OCI-LY7 (cell line): Measurements from ENCODE around the gene C4orf50. TPM values are rescaled to one million over a fixed set of nuclear protein-coding genes. Genes with fewer than 3 reads are reported as not detected.
"Not testable (repeated sequence)": the region's sequence is repeated elsewhere in the genome, so short reads cannot be mapped to it uniquely, and the experiment has no call there.

Experiments used
- BruUV-seq: library from RNA; stranded (reverse); fragments of 400-500 nt; replicated peaks from 2 replicates; lab custom pipeline; 2021; lab: Mats Ljungman, UMichigan
- CTCF ChIA-PET: fragments of 300-600 bp; sonication (Branson Sonifier 250); formaldehyde crosslinking; loops from one replicate; lab custom pipeline; 2022; ENCODE audit warnings: antibody characterized with exemption; ENCODE audit not compliant: unreplicated experiment; lab: Charles Lee
- POLR2A ChIA-PET: fragments of 300-600 bp; sonication (Branson Sonifier 250); formaldehyde crosslinking; loops from one replicate; lab custom pipeline; 2022; ENCODE audit warnings: antibody characterized with exemption; lab: Charles Lee
- DNase-seq: peaks from one replicate; pipeline ENCODE4 v3.0.0-alpha.2; 2015; ENCODE audit warnings: low spot score
- H2AFZ ChIP-seq: fragments of 200-600 bp; sonication (generic), shearing (Covaris generic); 2 replicates; pipeline ENCODE4 v1.6.1; 2014; ENCODE audit warnings: mild to moderate bottlenecking, antibody characterized with exemption, low read length, moderate library complexity
- H3K27ac ChIP-seq: fragments of 200-600 bp; sonication (generic); 2 replicates; pipeline ENCODE4 v1.5.1; 2014; ENCODE audit warnings: mixed run types, low read depth, mild to moderate bottlenecking, moderate library complexity, low read length, inconsistent platforms; ENCODE audit not compliant: poor library complexity, severe bottlenecking
- H3K36me3 ChIP-seq: fragments of 200-600 bp; sonication (generic); 2 replicates; pipeline ENCODE4 v1.6.1; 2014; ENCODE audit warnings: mild to moderate bottlenecking, antibody characterized with exemption, low read length, moderate library complexity, mixed read lengths; ENCODE audit not compliant: insufficient read depth
- H3K4me1 ChIP-seq: fragments of 200-600 bp; sonication (generic); 2 replicates; pipeline ENCODE4 v1.5.1; 2014; ENCODE audit warnings: mild to moderate bottlenecking, low read length; ENCODE audit not compliant: insufficient read depth, poor library complexity, severe bottlenecking
- H3K4me2 ChIP-seq: fragments of 200-600 bp; sonication (generic); 2 replicates; pipeline ENCODE4 v1.6.1; 2014; ENCODE audit warnings: mild to moderate bottlenecking, low read length
- H3K4me3 ChIP-seq: fragments of 200-600 bp; sonication (generic); 2 replicates; pipeline ENCODE4 v1.5.1; 2014; ENCODE audit warnings: mild to moderate bottlenecking, low read depth, low read length; ENCODE audit not compliant: poor library complexity, severe bottlenecking
- H3K79me2 ChIP-seq: fragments of 200-600 bp; sonication (generic); 2 replicates; pipeline ENCODE4 v1.6.1; 2016; ENCODE audit warnings: low read depth, mild to moderate bottlenecking, low read length, moderate library complexity, mixed read lengths; ENCODE audit not compliant: insufficient read depth
- H3K9me2 ChIP-seq: fragments of 200-600 bp; sonication (generic); 2 replicates; pipeline ENCODE4 v1.6.1; 2016; ENCODE audit warnings: mild to moderate bottlenecking, low read length, mixed read lengths; ENCODE audit not compliant: insufficient read depth
- H3K9me3 ChIP-seq: fragments of 200-600 bp; sonication (generic); 2 replicates; pipeline ENCODE4 v1.6.1; 2014; ENCODE audit warnings: mild to moderate bottlenecking, mixed run types, low read length, mixed read lengths
- H4K20me1 ChIP-seq: fragments of 200-600 bp; sonication (generic); 2 replicates; pipeline ENCODE4 v1.6.1; 2014; ENCODE audit warnings: mild to moderate bottlenecking, antibody characterized with exemption, low read length, moderate library complexity, mixed read lengths; ENCODE audit not compliant: insufficient read depth
- EZH2phosphoT487 ChIP-seq: fragments of 200-600 bp; sonication (generic); IDR thresholded peaks from 2 replicates; pipeline ENCODE4 v1.6.1; 2018; ENCODE audit warnings: low read depth, borderline replicate concordance, mild to moderate bottlenecking, mixed run types, antibody characterized with exemption, low read length, moderate library complexity, mixed read lengths
- intact Hi-C: fragments of 100-400 bp; cut with micrococcal nuclease; formaldehyde crosslinking; loops from one replicate; pipeline ENCODE4 v1.10.0; 2022; ENCODE audit not compliant: unreplicated experiment
- total RNA-seq, 2 experiments: library from RNA; depleted of rRNA in 1 of 2; stranded (reverse); fragments of >200 nt in 1 of 2; shearing (Covaris generic) in 1 of 2; gene quantifications; 2 replicates each; pipeline ENCODE4 v1.2.3, GENCODE V29; 2014 to 2022
- TF ChIP-seq, protein P1 (sequence below): fragments of 200-600 bp; sonication (generic); conservative IDR thresholded peaks from 2 replicates; pipeline ENCODE4 v1.5.1; 2014; ENCODE audit warnings: mild to moderate bottlenecking, antibody characterized with exemption, low read length, moderate library complexity, mixed read lengths

Gene C4orf50
- total RNA-seq, 2 experiments from 2014 or later: 0.06 TPM; not detected in 1

GRCh38 chr4:6008766-6009385, 9.4 kb downstream of the C4orf50 start:
- no TSS peak for BruUV-seq
- Histone ChIP-seq H3K4me3 (no peak overlapping the region), H3K79me2 (no peaks in the 10 kb centered on the region), H3K36me3 (no peaks in the 10 kb centered on the region), H2AFZ (no peak overlapping the region), H3K9me3 (no peaks in the 10 kb centered on the region), H3K9me2 (no peaks in the 10 kb centered on the region), H4K20me1 (no peaks in the 10 kb centered on the region), H3K4me1 (no peaks in the 10 kb centered on the region), H3K4me2 (no peak overlapping the region), H3K27ac (no peak overlapping the region)
- TF ChIP-seq, protein P1, sequence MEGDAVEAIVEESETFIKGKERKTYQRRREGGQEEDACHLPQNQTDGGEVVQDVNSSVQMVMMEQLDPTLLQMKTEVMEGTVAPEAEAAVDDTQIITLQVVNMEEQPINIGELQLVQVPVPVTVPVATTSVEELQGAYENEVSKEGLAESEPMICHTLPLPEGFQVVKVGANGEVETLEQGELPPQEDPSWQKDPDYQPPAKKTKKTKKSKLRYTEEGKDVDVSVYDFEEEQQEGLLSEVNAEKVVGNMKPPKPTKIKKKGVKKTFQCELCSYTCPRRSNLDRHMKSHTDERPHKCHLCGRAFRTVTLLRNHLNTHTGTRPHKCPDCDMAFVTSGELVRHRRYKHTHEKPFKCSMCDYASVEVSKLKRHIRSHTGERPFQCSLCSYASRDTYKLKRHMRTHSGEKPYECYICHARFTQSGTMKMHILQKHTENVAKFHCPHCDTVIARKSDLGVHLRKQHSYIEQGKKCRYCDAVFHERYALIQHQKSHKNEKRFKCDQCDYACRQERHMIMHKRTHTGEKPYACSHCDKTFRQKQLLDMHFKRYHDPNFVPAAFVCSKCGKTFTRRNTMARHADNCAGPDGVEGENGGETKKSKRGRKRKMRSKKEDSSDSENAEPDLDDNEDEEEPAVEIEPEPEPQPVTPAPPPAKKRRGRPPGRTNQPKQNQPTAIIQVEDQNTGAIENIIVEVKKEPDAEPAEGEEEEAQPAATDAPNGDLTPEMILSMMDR: no peak
- no peak for TF ChIP-seq EZH2phosphoT487
- intact Hi-C loops: no loop called here
- DNase-seq: no peak
- POLR2A ChIA-PET: no interaction called here
- CTCF ChIA-PET: no interaction called here

DNA sequence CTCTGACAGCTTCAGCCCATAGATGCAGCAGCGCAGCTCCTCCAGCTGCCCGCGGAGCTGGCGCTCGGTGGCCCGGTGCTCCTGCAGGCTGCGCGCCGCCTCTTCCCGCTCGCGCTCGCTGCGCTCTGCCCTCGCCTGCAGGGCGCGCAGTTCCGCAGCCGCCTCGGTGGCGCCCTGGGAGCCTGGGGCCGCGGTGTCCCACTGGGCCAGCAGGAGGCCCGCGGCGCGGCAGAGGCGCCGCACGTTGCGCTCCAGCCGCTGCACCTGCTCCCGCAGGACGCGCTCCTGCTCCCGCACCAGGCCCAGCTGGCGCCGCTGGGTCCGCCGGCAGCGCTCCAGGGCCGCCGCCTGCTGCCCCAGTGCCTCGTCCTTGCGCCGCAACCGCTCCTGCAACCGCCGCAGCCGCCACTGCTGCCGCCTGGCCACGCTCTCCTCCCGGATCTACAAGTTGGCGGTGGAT, 10.1 kb downstream of the C4orf50 start:
- Histone ChIP-seq H3K36me3 (no peaks in the 10 kb centered on the region), H3K79me2 (no peaks in the 10 kb centered on the region), H3K9me3 (no peaks in the 10 kb centered on the region), H4K20me1 (no peaks in the 10 kb centered on the region), H3K4me3 (no peak overlapping the region), H3K27ac (no peak overlapping the region), H3K9me2 (no peaks in the 10 kb centered on the region), H3K4me2 (no peak overlapping the region), H2AFZ (no peak overlapping the region), H3K4me1 (no peaks in the 10 kb centered on the region)
- DNase-seq: no peak
- POLR2A ChIA-PET: no interaction called here
- intact Hi-C loops: no loop called here
- TF ChIP-seq, protein P1: no peak
- no peak for TF ChIP-seq EZH2phosphoT487
- no TSS peak for BruUV-seq
- CTCF ChIA-PET: no interaction called here

DNA sequence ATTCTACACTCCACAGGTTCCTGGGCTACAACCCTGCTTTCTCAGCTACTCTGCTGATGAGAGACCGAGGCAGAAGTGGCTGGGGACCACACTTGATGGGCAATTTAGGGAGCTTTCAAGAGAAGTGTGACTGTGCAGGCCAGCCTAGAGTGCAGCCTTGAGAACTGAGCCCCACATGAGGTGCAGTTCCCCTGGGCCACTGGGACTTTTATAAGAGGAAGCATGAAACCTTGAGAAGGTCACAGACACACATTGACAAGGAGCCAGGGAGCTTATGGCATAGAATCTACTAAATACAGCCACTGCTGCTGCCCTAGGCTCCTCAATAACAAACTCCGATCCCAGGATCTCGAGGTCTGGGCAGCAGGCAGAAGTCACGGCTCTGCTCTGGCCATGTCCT, 13.1 kb downstream of the C4orf50 start:
- TF ChIP-seq, protein P1: no peak

DNA sequence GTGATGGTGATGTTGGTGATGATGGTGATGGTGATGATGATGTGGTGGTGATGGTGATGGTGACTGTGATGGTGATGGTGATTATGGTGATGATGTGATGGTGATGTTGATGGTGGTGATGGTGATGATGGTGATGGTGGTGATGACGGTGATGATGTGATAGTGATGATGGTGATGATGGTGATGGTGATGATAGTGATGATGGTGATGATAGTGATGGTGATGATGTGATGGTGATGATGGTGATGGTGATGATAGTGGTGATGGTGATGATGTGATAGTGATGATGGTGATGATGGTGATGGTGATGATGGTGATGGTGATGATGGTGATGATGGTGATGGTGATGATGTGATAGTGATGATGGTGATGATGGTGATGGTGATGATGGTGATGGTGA, 14.7 kb downstream of the C4orf50 start:
- H3K9me3 ChIP-seq, H3K79me2 ChIP-seq, H4K20me1 ChIP-seq, DNase-seq, H3K4me1 ChIP-seq, H3K36me3 ChIP-seq, intact Hi-C loops, H3K9me2 ChIP-seq, H2AFZ ChIP-seq, CTCF ChIA-PET, H3K27ac ChIP-seq, H3K4me3 ChIP-seq, POLR2A ChIA-PET, H3K4me2 ChIP-seq, BruUV-seq: not testable (repeated sequence)

More for the DNA sequence above, 13.1 kb downstream of the C4orf50 start:
- Histone ChIP-seq H2AFZ (no peak overlapping the region), H4K20me1 (no peaks in the 10 kb centered on the region), H3K4me3 (no peak overlapping the region), H3K79me2 (no peaks in the 10 kb centered on the region), H3K9me3 (no peaks in the 10 kb centered on the region), H3K9me2 (no peaks in the 10 kb centered on the region), H3K4me1 (no peaks in the 10 kb centered on the region), H3K4me2 (no peak overlapping the region), H3K27ac (no peak overlapping the region), H3K36me3 (no peaks in the 10 kb centered on the region)
- BruUV-seq: no TSS peak
- ChIA-PET POLR2A (no interaction called here), CTCF (no interaction called here)
- intact Hi-C loops: no loop called here
- DNase-seq: no peak
